22Rv1 (cell line): ENCODE data around the gene PODN.

Experiments
- CTCF ChIP-seq: fragments of 450-650 bp; IDR thresholded peaks from 2 replicates; pipeline ENCODE4 v1.5.1; 2017; ENCODE audit warnings: mild to moderate bottlenecking
- ZFX ChIP-seq: fragments of 450-650 bp; IDR thresholded peaks from 2 replicates; pipeline ENCODE4 v1.6.1; 2017; ENCODE audit warnings: antibody characterized with exemption, borderline replicate concordance

DNA sequence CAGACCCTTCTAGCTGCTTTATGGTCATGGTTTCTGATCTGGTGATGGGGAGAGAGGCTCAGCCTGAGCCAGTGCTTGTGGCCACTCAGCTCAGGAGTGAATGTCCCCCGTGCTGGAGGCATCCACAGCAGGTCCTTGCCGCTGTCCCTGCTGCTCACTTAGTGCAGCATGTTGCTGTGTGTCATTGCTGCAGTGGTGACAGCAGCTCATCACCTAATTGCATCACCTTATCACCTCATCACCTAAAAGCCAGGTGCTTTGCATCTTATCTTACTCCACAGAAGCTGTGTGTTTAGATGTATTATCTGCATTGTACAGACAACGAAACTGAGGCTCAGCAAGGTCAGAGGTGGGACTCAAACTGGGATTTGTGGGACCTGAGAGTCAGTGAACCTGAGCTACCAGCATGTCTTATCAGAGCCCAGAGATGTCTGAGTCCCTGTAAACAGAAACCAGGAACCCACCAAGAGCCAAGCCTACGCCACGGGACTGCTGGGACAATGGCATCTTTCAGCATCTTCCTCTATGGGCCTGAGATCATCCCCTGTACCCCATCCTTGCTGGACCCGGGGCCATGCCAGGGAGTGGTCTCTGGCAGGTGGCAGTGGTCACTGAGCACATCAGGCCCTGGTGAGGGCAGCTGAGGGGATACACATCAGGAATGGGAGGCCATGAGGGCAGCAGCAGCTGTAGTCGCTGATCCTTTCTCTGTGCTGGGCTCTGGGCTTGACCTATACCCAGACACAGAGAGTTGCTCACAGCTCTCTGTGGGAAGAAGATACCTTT lies 6.5 kb downstream of the PODN start:
- TF ChIP-seq CTCF (no peak), ZFX (no peak)
